Endothelial cell of coronary artery (primary cell): ENCODE measurements around the gene DPM1. TPM values are rescaled to one million over a fixed set of nuclear protein-coding genes. Genes with fewer than 3 reads are reported as not detected.

ENCODE experiments used
- total RNA-seq: library from RNA; depleted of rRNA; stranded (reverse); fragments of >200 nt; gene quantifications from 2 replicates; pipeline ENCODE4 v1.2.3, GENCODE V29; 2014

Gene DPM1
- 50.7 and 57.2 TPM in 2 replicates for total RNA-seq

GRCh38 chr20:50957798-50958614, at the start of gene DPM1:
DPM1 (minus strand) TSS chr20:50958532; CDS start chr20:50958523, 9 bp downstream.

GRCh38 chr20:50958615-50959542, 547 bp upstream of the DPM1 start, which contains the start of gene MOCS3:
MOCS3 (plus strand) TSS chr20:50958818; CDS start chr20:50958843, 25 bp downstream.

GRCh38 chr20:50931306-50932015, 26.9 kb downstream of the DPM1 start, which contains the start of gene ADNP:
ADNP (minus strand) TSS chr20:50931437; CDS start chr20:50903996, 27,441 bp downstream.

Other genes starting within 250 kb of the DPM1 start
- gene PARD6B, start 227.0 kb downstream of the DPM1 start, total RNA-seq: 0.09 and 0.27 TPM in 2 replicates
- gene BCAS4, start 163.5 kb downstream of the DPM1 start, total RNA-seq: 2.5 and 4.9 TPM in 2 replicates
- gene ADNP, start 27.1 kb downstream of the DPM1 start, total RNA-seq: 23.8 and 32.2 TPM in 2 replicates
- 7.5 and 8.6 TPM in 2 replicates for gene MOCS3, start 286 bp upstream of the DPM1 start, total RNA-seq
- gene KCNG1, start 64.6 kb upstream of the DPM1 start, total RNA-seq: 6.0 and 8.6 TPM in 2 replicates